A549 (cell line): ENCODE results near the gene DHRS4. TPM values are rescaled to one million over a fixed set of nuclear protein-coding genes. Genes with fewer than 3 reads are reported as not detected.
A peak's percentile ranks its signal among the peaks of the same experiment; 100 is the strongest.

Source experiments
- ATAC-seq, 2 experiments: fragments of 200-7000 bp in 1 of 2; fragments of >200 bp in 1 of 2; cut with Nextera tagmentation in 1 of 2; cut with Tn5 transposase in 1 of 2; 3 replicates each; pipeline versions ENCODE4 v1.8.0 to v1.9.1; 2018 to 2020; ENCODE audit warnings: mild to moderate bottlenecking in 1 of 2, moderate library complexity in 1 of 2
- CTCF ChIA-PET: fragments of 300-600 bp; sonication (Branson Sonifier 250); formaldehyde crosslinking; extraction: SDS; loops from one replicate; lab custom pipeline; 2021; ENCODE audit warnings: antibody characterized with exemption, inconsistent platforms; lab: Yijun Ruan, JAX
- POLR2A ChIA-PET: fragments of 350-600 bp; formaldehyde crosslinking; extraction: SDS; loops from one replicate; lab custom pipeline; 2021; ENCODE audit warnings: antibody characterized with exemption, inconsistent platforms; lab: Yijun Ruan, JAX
- DNase-seq, 2 experiments: peaks; one replicate each; pipeline versions ENCODE4 v3.0.0 to v3.0.0-alpha.2; 2011 to 2016; ENCODE audit warnings: low read depth in 1 of 2, low spot score in 1 of 2
- FAIRE-seq: peaks from 2 replicates; lab custom pipeline; 2011; peaks lifted over from hg19 to GRCh38; lab: Jason Lieb, UNC
- H3K27ac ChIP-seq, 2 experiments: fragments of >200 bp; sonication (Bioruptor Twin); formaldehyde crosslinking; 3 replicates each; pipeline ENCODE4 v1.5.1; 2016 to 2017
- H3K4me1 ChIP-seq: fragments of >200 bp; sonication (Bioruptor Twin); formaldehyde crosslinking; 3 replicates; pipeline ENCODE4 v1.6.1; 2016
- H3K4me2 ChIP-seq: fragments of >200 bp; sonication (Bioruptor Twin); formaldehyde crosslinking; 3 replicates; pipeline ENCODE4 v1.6.1; 2016
- H3K4me3 ChIP-seq: fragments of >200 bp; sonication (Bioruptor Twin); formaldehyde crosslinking; 3 replicates; pipeline ENCODE4 v1.5.1; 2016
- H3K9me3 ChIP-seq: fragments of >200 bp; sonication (Bioruptor Twin); formaldehyde crosslinking; 3 replicates; pipeline ENCODE4 v1.6.1; 2016
- BHLHE40 ChIP-seq: IDR thresholded peaks from 2 replicates; pipeline ENCODE4 v1.6.1; 2012; ENCODE audit warnings: low read depth, low read length, inconsistent platforms
- CBX2 ChIP-seq: fragments of 200-600 bp; sonication (generic); IDR thresholded peaks from 2 replicates; pipeline ENCODE4 v1.6.1; 2016; ENCODE audit warnings: low read depth, mild to moderate bottlenecking, borderline replicate concordance
- CBX8 ChIP-seq: fragments of 200-600 bp; sonication (generic); IDR thresholded peaks from 2 replicates; pipeline ENCODE4 v1.6.1; 2016
- CEBPB ChIP-seq, 2 experiments: fragments of >200 bp in 1 of 2; sonication (Bioruptor Twin) in 1 of 2; formaldehyde crosslinking in 1 of 2; IDR thresholded peaks; 2 replicates each; pipeline ENCODE4 v1.6.1; 2012 to 2016
- CHD4 ChIP-seq: fragments of 200-600 bp; sonication (generic); IDR thresholded peaks from 2 replicates; pipeline ENCODE4 v1.6.1; 2016; ENCODE audit warnings: antibody characterized with exemption, mild to moderate bottlenecking, borderline replicate concordance
- E2F6 ChIP-seq: IDR thresholded peaks from 2 replicates; pipeline ENCODE4 v1.6.1; 2012; ENCODE audit warnings: low read depth, borderline replicate concordance
- EHF ChIP-seq: fragments of 250-450 bp; sonication (Bioruptor Pico); IDR thresholded peaks from 2 replicates; pipeline ENCODE4 v1.5.0; 2020; ENCODE audit warnings: mild to moderate bottlenecking
- FOSB ChIP-seq: fragments of 250-450 bp; sonication (Bioruptor Pico); IDR thresholded peaks from 2 replicates; pipeline ENCODE4 v1.5.0; 2020; ENCODE audit warnings: mild to moderate bottlenecking, moderate library complexity
- HMGXB4 ChIP-seq: fragments of 250-450 bp; sonication (Bioruptor Pico); IDR thresholded peaks from 2 replicates; pipeline ENCODE4 v1.5.0; 2021; ENCODE audit warnings: mild to moderate bottlenecking, moderate library complexity, borderline replicate concordance
- JUN ChIP-seq, 2 experiments: fragments of >200 bp; sonication (Bioruptor Twin); formaldehyde crosslinking; IDR thresholded peaks; 2 replicates in 1 of 2; 3 replicates in 1 of 2; pipeline ENCODE4 v1.6.1; 2016 to 2017
- JUNB ChIP-seq: fragments of >200 bp; sonication (Bioruptor Twin); formaldehyde crosslinking; IDR thresholded peaks from 2 replicates; pipeline ENCODE4 v1.6.1; 2016
- KDM1A ChIP-seq: fragments of 200-600 bp; sonication (generic); IDR thresholded peaks from 2 replicates; pipeline ENCODE4 v1.6.1; 2016; ENCODE audit warnings: low read depth, mild to moderate bottlenecking
- KDM5A ChIP-seq: fragments of 200-600 bp; sonication (generic); IDR thresholded peaks from 2 replicates; pipeline ENCODE4 v1.6.1; 2016; ENCODE audit warnings: antibody characterized with exemption, mild to moderate bottlenecking
- MAFK ChIP-seq: fragments of 450-650 bp; IDR thresholded peaks from 2 replicates; pipeline ENCODE4 v1.6.1; 2014; ENCODE audit not compliant: partially characterized antibody
- NPAS2 ChIP-seq: fragments of 250-450 bp; sonication (Bioruptor Pico); IDR thresholded peaks from 2 replicates; pipeline ENCODE4 v1.8.0; 2022; ENCODE audit warnings: mild to moderate bottlenecking, moderate library complexity, borderline replicate concordance
- PHF8 ChIP-seq: fragments of 200-600 bp; sonication (generic); IDR thresholded peaks from 2 replicates; pipeline ENCODE4 v1.6.1; 2016; ENCODE audit warnings: low read depth, mild to moderate bottlenecking, antibody characterized with exemption, moderate library complexity, borderline replicate concordance
- POLR2A ChIP-seq: IDR thresholded peaks from 2 replicates; pipeline ENCODE4 v1.6.1; 2012; ENCODE audit warnings: mild to moderate bottlenecking, low read length
- POLR2AphosphoS2 ChIP-seq: conservative IDR thresholded peaks from 2 replicates; pipeline ENCODE4 v1.6.1; 2012; ENCODE audit warnings: low read length, improper control_type of control experiment, inconsistent platforms
- RAD21 ChIP-seq, 2 experiments: fragments of >200 bp in 1 of 2; sonication (Bioruptor Twin) in 1 of 2; formaldehyde crosslinking in 1 of 2; IDR thresholded peaks in 1 of 2; conservative IDR thresholded peaks in 1 of 2; 2 replicates in 1 of 2; 3 replicates in 1 of 2; pipeline ENCODE4 v1.6.1; 2012 to 2018; ENCODE audit warnings: inconsistent platforms in 1 of 2
- SMC3 ChIP-seq: fragments of >200 bp; sonication (Bioruptor Twin); formaldehyde crosslinking; IDR thresholded peaks from 3 replicates; pipeline ENCODE4 v1.6.1; 2018; ENCODE audit warnings: inconsistent platforms
- TFCP2L1 ChIP-seq: fragments of 250-450 bp; sonication (Bioruptor Pico); IDR thresholded peaks from 2 replicates; pipeline ENCODE4 v1.5.0; 2021; ENCODE audit warnings: mild to moderate bottlenecking
- TP53 ChIP-seq: fragments of 250-450 bp; sonication (Bioruptor Pico); IDR thresholded peaks from 2 replicates; pipeline ENCODE4 v1.5.0; 2021; ENCODE audit warnings: mild to moderate bottlenecking, moderate library complexity
- ZSCAN20 ChIP-seq: fragments of 250-450 bp; sonication (Bioruptor Pico); IDR thresholded peaks from 2 replicates; pipeline ENCODE4 v1.8.0; 2022; ENCODE audit warnings: mild to moderate bottlenecking, moderate library complexity
- WGBS: methylation state at CpG from one replicate; pipeline ENCODE4 v1.1.6; 2017; ENCODE audit errors: missing lambda C conversion rate; 5-methylcytosine and 5-hydroxymethylcytosine counted together
- polyA minus RNA-seq: library from RNA; depleted of rRNA, polyadenylated mRNA; stranded (reverse); fragments of >200 nt; gene quantifications from 2 replicates; pipeline ENCODE4 v1.2.3, GENCODE V29; 2011; rRNA and poly(A)+ RNA removed
- polyA plus RNA-seq, 4 experiments: library from polyadenylated mRNA; depleted of rRNA in 3 of 4; stranded (reverse); fragments of >200 nt; fragmentation: RNase III in 1 of 4; extraction: RNeasy Plus Mini Kit Qiagen cat#74134 plus additional on column Dnase treatment in 1 of 4; gene quantifications; 2 replicates in 3 of 4; 3 replicates in 1 of 4; pipeline ENCODE4 v1.2.3, GENCODE V29; 2011 to 2017
- TF ChIP-seq, protein P1 (sequence below): fragments of >200 bp; sonication (Bioruptor Twin); formaldehyde crosslinking; IDR thresholded peaks from 3 replicates; pipeline ENCODE4 v1.5.1; 2016
- TF ChIP-seq, protein P2 (sequence below): fragments of 200-600 bp; sonication (generic); IDR thresholded peaks from 2 replicates; pipeline ENCODE4 v1.6.1; 2016; ENCODE audit warnings: antibody characterized with exemption, mild to moderate bottlenecking, moderate library complexity
- TF ChIP-seq, protein P3 (sequence below): fragments of >200 bp; sonication (Bioruptor Twin); formaldehyde crosslinking; IDR thresholded peaks from 3 replicates; pipeline ENCODE4 v1.6.1; 2016
- TF ChIP-seq, protein P4 (sequence below): IDR thresholded peaks from 2 replicates; pipeline ENCODE4 v1.6.1; 2012
- TF ChIP-seq, protein P5 (sequence below): fragments of >200 bp; sonication (Bioruptor Twin); formaldehyde crosslinking; IDR thresholded peaks from 2 replicates; pipeline ENCODE4 v1.6.1; 2016

DHRS4 gene
- polyA plus RNA-seq (2011; rRNA removed) (26.5 and 28.5 TPM in 2 replicates), polyA plus RNA-seq (2017; fragmentation: RNase III; extraction: RNeasy Plus Mini Kit Qiagen cat#74134 plus additional on column Dnase treatment) (60.9 to 64.8 TPM (median 62.7 TPM) in 3 replicates), polyA minus RNA-seq (18.8 and 21.7 TPM in 2 replicates)
- polyA plus RNA-seq (2012; cell fraction: cytosol; rRNA removed): 57.8 and 60.2 TPM in 2 replicates
- polyA plus RNA-seq (2012; cell fraction: nucleus; rRNA removed): 39.2 and 41.7 TPM in 2 replicates

GRCh38 chr14:23953464-23954278 is at the start of gene DHRS4:
DHRS4 (plus strand) TSS chr14:23953770; CDS start chr14:23953789, 19 bp downstream.
- POLR2A ChIA-PET: no interaction called here
- peak; percentile 53 for TF ChIP-seq POLR2A
- no peak for TF ChIP-seq KDM1A
- no peak for TF ChIP-seq CHD4
- peak; percentile 54 to 65 for TF ChIP-seq RAD21 (conservative IDR thresholded peaks at IDR 0.05 in 1 of 2, IDR thresholded peaks at IDR 0.05 in 1 of 2)
- TF ChIP-seq KDM5A: peak; percentile 51; the same call in 1 of the 2 replicates
- no peak for TF ChIP-seq BHLHE40
- TF ChIP-seq CBX2: no peak
- TF ChIP-seq, protein P1, sequence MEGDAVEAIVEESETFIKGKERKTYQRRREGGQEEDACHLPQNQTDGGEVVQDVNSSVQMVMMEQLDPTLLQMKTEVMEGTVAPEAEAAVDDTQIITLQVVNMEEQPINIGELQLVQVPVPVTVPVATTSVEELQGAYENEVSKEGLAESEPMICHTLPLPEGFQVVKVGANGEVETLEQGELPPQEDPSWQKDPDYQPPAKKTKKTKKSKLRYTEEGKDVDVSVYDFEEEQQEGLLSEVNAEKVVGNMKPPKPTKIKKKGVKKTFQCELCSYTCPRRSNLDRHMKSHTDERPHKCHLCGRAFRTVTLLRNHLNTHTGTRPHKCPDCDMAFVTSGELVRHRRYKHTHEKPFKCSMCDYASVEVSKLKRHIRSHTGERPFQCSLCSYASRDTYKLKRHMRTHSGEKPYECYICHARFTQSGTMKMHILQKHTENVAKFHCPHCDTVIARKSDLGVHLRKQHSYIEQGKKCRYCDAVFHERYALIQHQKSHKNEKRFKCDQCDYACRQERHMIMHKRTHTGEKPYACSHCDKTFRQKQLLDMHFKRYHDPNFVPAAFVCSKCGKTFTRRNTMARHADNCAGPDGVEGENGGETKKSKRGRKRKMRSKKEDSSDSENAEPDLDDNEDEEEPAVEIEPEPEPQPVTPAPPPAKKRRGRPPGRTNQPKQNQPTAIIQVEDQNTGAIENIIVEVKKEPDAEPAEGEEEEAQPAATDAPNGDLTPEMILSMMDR: peak; percentile 88
- TF ChIP-seq, protein P2, sequence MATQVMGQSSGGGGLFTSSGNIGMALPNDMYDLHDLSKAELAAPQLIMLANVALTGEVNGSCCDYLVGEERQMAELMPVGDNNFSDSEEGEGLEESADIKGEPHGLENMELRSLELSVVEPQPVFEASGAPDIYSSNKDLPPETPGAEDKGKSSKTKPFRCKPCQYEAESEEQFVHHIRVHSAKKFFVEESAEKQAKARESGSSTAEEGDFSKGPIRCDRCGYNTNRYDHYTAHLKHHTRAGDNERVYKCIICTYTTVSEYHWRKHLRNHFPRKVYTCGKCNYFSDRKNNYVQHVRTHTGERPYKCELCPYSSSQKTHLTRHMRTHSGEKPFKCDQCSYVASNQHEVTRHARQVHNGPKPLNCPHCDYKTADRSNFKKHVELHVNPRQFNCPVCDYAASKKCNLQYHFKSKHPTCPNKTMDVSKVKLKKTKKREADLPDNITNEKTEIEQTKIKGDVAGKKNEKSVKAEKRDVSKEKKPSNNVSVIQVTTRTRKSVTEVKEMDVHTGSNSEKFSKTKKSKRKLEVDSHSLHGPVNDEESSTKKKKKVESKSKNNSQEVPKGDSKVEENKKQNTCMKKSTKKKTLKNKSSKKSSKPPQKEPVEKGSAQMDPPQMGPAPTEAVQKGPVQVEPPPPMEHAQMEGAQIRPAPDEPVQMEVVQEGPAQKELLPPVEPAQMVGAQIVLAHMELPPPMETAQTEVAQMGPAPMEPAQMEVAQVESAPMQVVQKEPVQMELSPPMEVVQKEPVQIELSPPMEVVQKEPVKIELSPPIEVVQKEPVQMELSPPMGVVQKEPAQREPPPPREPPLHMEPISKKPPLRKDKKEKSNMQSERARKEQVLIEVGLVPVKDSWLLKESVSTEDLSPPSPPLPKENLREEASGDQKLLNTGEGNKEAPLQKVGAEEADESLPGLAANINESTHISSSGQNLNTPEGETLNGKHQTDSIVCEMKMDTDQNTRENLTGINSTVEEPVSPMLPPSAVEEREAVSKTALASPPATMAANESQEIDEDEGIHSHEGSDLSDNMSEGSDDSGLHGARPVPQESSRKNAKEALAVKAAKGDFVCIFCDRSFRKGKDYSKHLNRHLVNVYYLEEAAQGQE: no peak
- TF ChIP-seq EHF (CRISPR knock-in tag): no peak
- no peak for TF ChIP-seq HMGXB4
- no peak for TF ChIP-seq POLR2AphosphoS2
- TF ChIP-seq, protein P3, sequence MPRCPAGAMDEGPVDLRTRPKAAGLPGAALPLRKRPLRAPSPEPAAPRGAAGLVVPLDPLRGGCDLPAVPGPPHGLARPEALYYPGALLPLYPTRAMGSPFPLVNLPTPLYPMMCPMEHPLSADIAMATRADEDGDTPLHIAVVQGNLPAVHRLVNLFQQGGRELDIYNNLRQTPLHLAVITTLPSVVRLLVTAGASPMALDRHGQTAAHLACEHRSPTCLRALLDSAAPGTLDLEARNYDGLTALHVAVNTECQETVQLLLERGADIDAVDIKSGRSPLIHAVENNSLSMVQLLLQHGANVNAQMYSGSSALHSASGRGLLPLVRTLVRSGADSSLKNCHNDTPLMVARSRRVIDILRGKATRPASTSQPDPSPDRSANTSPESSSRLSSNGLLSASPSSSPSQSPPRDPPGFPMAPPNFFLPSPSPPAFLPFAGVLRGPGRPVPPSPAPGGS: peak; percentile 76; the same call in 2 of the 3 replicates
- peak; percentile 61; the same call in 1 of the 2 replicates for TF ChIP-seq TFCP2L1 (CRISPR knock-in tag)
- TF ChIP-seq TP53 (CRISPR knock-in tag): no peak
- TF ChIP-seq FOSB (CRISPR knock-in tag): no peak
- TF ChIP-seq SMC3: peak; percentile 45; the same call in 1 of the 3 replicates
- TF ChIP-seq E2F6: no peak
- peak; percentile 27 to 48; a peak in 1 of 4 replicates for TF ChIP-seq CEBPB (IDR thresholded peaks at IDR 0.05)
- TF ChIP-seq MAFK: no peak
- TF ChIP-seq PHF8: peak; percentile 98
- TF ChIP-seq NPAS2 (CRISPR knock-in tag): no peak
- TF ChIP-seq JUNB: no peak
- TF ChIP-seq, protein P4, sequence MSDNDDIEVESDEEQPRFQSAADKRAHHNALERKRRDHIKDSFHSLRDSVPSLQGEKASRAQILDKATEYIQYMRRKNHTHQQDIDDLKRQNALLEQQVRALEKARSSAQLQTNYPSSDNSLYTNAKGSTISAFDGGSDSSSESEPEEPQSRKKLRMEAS: peak; percentile 73
- TF ChIP-seq CBX8: no peak
- TF ChIP-seq ZSCAN20 (CRISPR knock-in tag): no peak
- TF ChIP-seq JUN (IDR thresholded peaks at IDR 0.05): peak; percentile 82 to 85
- TF ChIP-seq, protein P5, sequence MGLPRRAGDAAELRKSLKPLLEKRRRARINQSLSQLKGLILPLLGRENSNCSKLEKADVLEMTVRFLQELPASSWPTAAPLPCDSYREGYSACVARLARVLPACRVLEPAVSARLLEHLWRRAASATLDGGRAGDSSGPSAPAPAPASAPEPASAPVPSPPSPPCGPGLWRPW: no peak

More at GRCh38 chr14:23953464-23954278, at the start of gene DHRS4:
- CTCF ChIA-PET: interaction anchor here (0.8 to 2.2 kb wide), 7 partner anchors 9 to 341 kb away, joined by 3 to 7 read pairs (median 4); no protein-coding TSS in a partner anchor
- WGBS: 2% methylated on average over 24 of the region's 44 CpGs
- FAIRE-seq (no peak), DNase-seq (peak; percentile 64 to 85), ATAC-seq (peak; percentile 99)
- Histone ChIP-seq H3K4me3 (peak within 1 kb of the TSS; percentile 80), H3K4me1 (peaks cover 5% of the 10 kb centered on the region; the same call in 1 of the 3 replicates), H3K4me2 (peak within 1 kb of the TSS; percentile 87), H3K27ac (peak within 1 kb of the TSS; percentile 90 to 97), H3K9me3 (no peaks in the 10 kb centered on the region)
